Fibroblast of lung (primary cell): ENCODE measurements around the gene APOA1. TPM values are rescaled to one million over a fixed set of nuclear protein-coding genes. Genes with fewer than 3 reads are reported as not detected.

Experiments
- DNase-seq, 2 donors: peaks; one replicate each; pipeline versions ENCODE4 v3.0.0 to v3.0.0-alpha.2; 2010; ENCODE audit warnings: low read depth in 2 of 2
- H2AFZ ChIP-seq: 2 replicates; pipeline ENCODE4 v1.5.1; 2012; ENCODE audit warnings: low read length, control low read depth, inconsistent platforms
- H3K27ac ChIP-seq: 2 replicates; pipeline ENCODE4 v1.5.1; 2011; ENCODE audit warnings: low read length, control low read depth; ENCODE audit not compliant: insufficient read depth
- H3K27me3 ChIP-seq: 2 replicates; pipeline ENCODE4 v1.5.1; 2011; ENCODE audit warnings: mild to moderate bottlenecking, low read length; ENCODE audit not compliant: control insufficient read depth, insufficient read depth
- H3K36me3 ChIP-seq: 2 replicates; pipeline ENCODE4 v1.5.1; 2011; ENCODE audit warnings: low read length; ENCODE audit not compliant: control insufficient read depth, insufficient read depth
- H3K4me1 ChIP-seq: 2 replicates; pipeline ENCODE4 v1.5.1; 2011; ENCODE audit warnings: low read length; ENCODE audit not compliant: control insufficient read depth, insufficient read depth; ENCODE audit errors: extremely low read depth
- H3K4me2 ChIP-seq: 2 replicates; pipeline ENCODE4 v1.5.1; 2011; ENCODE audit warnings: low read length, control low read depth; ENCODE audit not compliant: insufficient read depth; ENCODE audit errors: extremely low read depth
- H3K4me3 ChIP-seq, 4 experiments: fragments of 200-600 bp in 1 of 4; sonication (generic) in 1 of 4; replicated peaks in 1 of 4; 2 replicates each; pipeline ENCODE4 v1.5.1; 2011 to 2016; ENCODE audit warnings: low read length in 4 of 4, low read depth in 3 of 4, mild to moderate bottlenecking in 3 of 4, control low read depth in 2 of 4, inconsistent platforms in 1 of 4, mixed read lengths in 1 of 4; ENCODE audit not compliant: insufficient read depth in 1 of 4; ENCODE audit errors: control extremely low read depth in 1 of 4
- H3K79me2 ChIP-seq: 2 replicates; pipeline ENCODE4 v1.5.1; 2012; ENCODE audit warnings: mild to moderate bottlenecking, low read length, inconsistent platforms; ENCODE audit not compliant: control insufficient read depth, insufficient read depth
- H3K9ac ChIP-seq: 2 replicates; pipeline ENCODE4 v1.5.1; 2011; ENCODE audit warnings: mild to moderate bottlenecking, low read length, control low read depth; ENCODE audit not compliant: insufficient read depth
- H3K9me3 ChIP-seq: 2 replicates; pipeline ENCODE4 v1.5.1; 2012; ENCODE audit warnings: low read depth, low read length; ENCODE audit not compliant: control insufficient read depth, insufficient read depth
- H4K20me1 ChIP-seq: 2 replicates; pipeline ENCODE4 v1.5.1; 2011; ENCODE audit warnings: low read length; ENCODE audit not compliant: control insufficient read depth, insufficient read depth; ENCODE audit errors: extremely low read depth
- CTCF ChIP-seq, 2 donors: IDR thresholded peaks in 1 of 2; conservative IDR thresholded peaks in 1 of 2; 1 replicate in 1 of 2; 2 replicates in 1 of 2; pipeline ENCODE4 v1.5.1; 2011 to 2012; ENCODE audit warnings: low read length in 2 of 2, control low read depth in 1 of 2, inconsistent platforms in 1 of 2, low read depth in 1 of 2, mild to moderate bottlenecking in 1 of 2
- EZH2 ChIP-seq: IDR thresholded peaks from 2 replicates; pipeline ENCODE4 v1.5.1; 2012; ENCODE audit warnings: low read length, control low read depth, mild to moderate bottlenecking; ENCODE audit errors: missing control alignments
- polyA plus RNA-seq, 2 donors: library from polyadenylated mRNA; depleted of rRNA in 1 of 2; stranded (reverse) in 1 of 2; unstranded in 1 of 2; fragments of >200 nt; gene quantifications; 2 replicates each; pipeline ENCODE4 v1.2.1, GENCODE V29; 2011 to 2012; ENCODE audit warnings: missing spikeins in 1 of 2
- total RNA-seq: library from RNA; depleted of rRNA; stranded (reverse); fragments of >200 nt; gene quantifications from 2 replicates; pipeline ENCODE4 v1.2.1, GENCODE V29; 2014

Gene APOA1
- total and polyA plus RNA-seq, 2 donors (not counting 1 experiment from before 2014, with no cell fraction given): 0.05 TPM; not detected in 1

GRCh38 chr11:116800610-116801009, 36.8 kb downstream of the APOA1 start:
- H3K4me3 ChIP-seq: no peak overlapping the region
- H3K4me2 ChIP-seq: no peak overlapping the region
- H4K20me1 ChIP-seq: no peaks in the 10 kb centered on the region
- DNase-seq: no peak
- no peaks in the 10 kb centered on the region for H3K4me1 ChIP-seq
- no peak overlapping the region for H3K9ac ChIP-seq
- no peak overlapping the region for H2AFZ ChIP-seq
- TF ChIP-seq EZH2: no peak
- no peak for TF ChIP-seq CTCF (conservative IDR thresholded peaks at IDR 0.05 in 1 of 2, IDR thresholded peaks at IDR 0.05 in 1 of 2; ENCODE audit: low read depth in 1 of 2, low read length in 2 of 2)
- no peaks in the 10 kb centered on the region for H3K9me3 ChIP-seq
- no peaks in the 10 kb centered on the region for H3K27me3 ChIP-seq
- H3K79me2 ChIP-seq: no peaks in the 10 kb centered on the region
- H3K27ac ChIP-seq: no peak overlapping the region
- no peaks in the 10 kb centered on the region for H3K36me3 ChIP-seq

- H3K4me2 ChIP-seq: no peak overlapping the region
- no peaks in the 10 kb centered on the region for H3K36me3 ChIP-seq
- H3K4me1 ChIP-seq: peaks cover 3% of the 10 kb centered on the region
- no peaks in the 10 kb centered on the region for H3K27me3 ChIP-seq
- H3K9ac ChIP-seq: no peak overlapping the region
- no peak for DNase-seq
- no peaks in the 10 kb centered on the region for H4K20me1 ChIP-seq
- H3K9me3 ChIP-seq: no peaks in the 10 kb centered on the region
- no peak overlapping the region for H3K27ac ChIP-seq
- H3K4me3 ChIP-seq: no peak overlapping the region
- no peak overlapping the region for H2AFZ ChIP-seq
- no peak for TF ChIP-seq CTCF (conservative IDR thresholded peaks at IDR 0.05 in 1 of 2, IDR thresholded peaks at IDR 0.05 in 1 of 2; ENCODE audit: low read depth in 1 of 2, low read length in 2 of 2)
- no peak for TF ChIP-seq EZH2
- H3K79me2 ChIP-seq: no peaks in the 10 kb centered on the region
Measured at GRCh38 chr11:116798368-116798767, 39.1 kb downstream of the APOA1 start.

- Histone ChIP-seq H4K20me1 (no peaks in the 10 kb centered on the region), H2AFZ (no peak overlapping the region), H3K9ac (no peak overlapping the region), H3K36me3 (no peaks in the 10 kb centered on the region), H3K4me2 (no peak overlapping the region), H3K9me3 (no peaks in the 10 kb centered on the region), H3K27ac (no peak overlapping the region), H3K4me3 (no peak overlapping the region), H3K4me1 (peaks cover 6% of the 10 kb centered on the region), H3K27me3 (no peaks in the 10 kb centered on the region), H3K79me2 (no peaks in the 10 kb centered on the region)
- TF ChIP-seq CTCF (conservative IDR thresholded peaks at IDR 0.05 in 1 of 2, IDR thresholded peaks at IDR 0.05 in 1 of 2; ENCODE audit: low read depth in 1 of 2, low read length in 2 of 2) (no peak), EZH2 (no peak)
- no peak for DNase-seq
Measured at GRCh38 chr11:116797816-116798215, 39.6 kb downstream of the APOA1 start.
